HG03095 (cell line): ENCODE measurements around the gene UBE2M.
"Not testable (repeated sequence)": the region's sequence is repeated elsewhere in the genome, so short reads cannot be mapped to it uniquely, and the experiment has no call there.

Source experiments
- ATAC-seq: cut with Tn5 transposase; IDR thresholded peaks from one replicate; pipeline ENCODE4 v1.9.1; 2021; ENCODE audit warnings: moderate library complexity; ENCODE audit not compliant: unreplicated experiment

UBE2M gene

GRCh38 chr19:58542641-58543372 is 15.6 kb downstream of the UBE2M start:
- not testable (repeated sequence) for ATAC-seq

GRCh38 chr19:58539169-58539559 is 19.2 kb downstream of the UBE2M start:
- ATAC-seq: not testable (repeated sequence)

GRCh38 chr19:58538257-58539168 is 19.9 kb downstream of the UBE2M start:
- ATAC-seq: no peak

GRCh38 chr19:58536852-58537798 is 21.3 kb downstream of the UBE2M start:
- no peak for ATAC-seq

- ATAC-seq: no peak
Measured at GRCh38 chr19:58535857-58536256, 22.6 kb downstream of the UBE2M start.

GRCh38 chr19:58531034-58531840 is 27.2 kb downstream of the UBE2M start:
- no peak for ATAC-seq

GRCh38 chr19:58529405-58529804 is 29.0 kb downstream of the UBE2M start:
- no peak for ATAC-seq

- ATAC-seq: no peak
Measured at GRCh38 chr19:58522709-58523108, 35.7 kb downstream of the UBE2M start.

GRCh38 chr19:58521651-58522050 is 36.8 kb downstream of the UBE2M start:
- ATAC-seq: no peak

- no peak for ATAC-seq
Measured at GRCh38 chr19:58520257-58520599, 38.2 kb downstream of the UBE2M start.

- ATAC-seq: peak; percentile 71
Measured at GRCh38 chr19:58519355-58520256, 38.8 kb downstream of the UBE2M start, which contains the start of gene ZBTB45. TSS of gene ZBTB45 (minus strand) at chr19:58519810. CDS start at chr19:58517673, 2,137 bp downstream.

GRCh38 chr19:58519087-58519354 is 39.4 kb downstream of the UBE2M start:
- no peak for ATAC-seq

GRCh38 chr19:58518256-58519086 is 39.9 kb downstream of the UBE2M start:
- ATAC-seq: no peak

- ATAC-seq: no peak
Measured at GRCh38 chr19:58516964-58517833, 41.2 kb downstream of the UBE2M start.

- ATAC-seq: no peak
Measured at GRCh38 chr19:58516246-58516836, 42.1 kb downstream of the UBE2M start.

GRCh38 chr19:58515259-58515658 is 43.2 kb downstream of the UBE2M start:
- no peak for ATAC-seq

GRCh38 chr19:58514564-58515022 is 43.8 kb downstream of the UBE2M start:
- ATAC-seq: no peak
